Upper lobe of left lung (tissue), 4 donors: ENCODE measurements around the gene CST9L.

Experiments
- EP300 ChIP-seq, 4 donors: sonication (generic); formaldehyde crosslinking; IDR thresholded peaks; one replicate each; pipeline ENCODE4 v1.5.1; 2017; ENCODE audit warnings: antibody characterized with exemption in 4 of 4, control low read depth in 2 of 4
- POLR2A ChIP-seq, 4 donors: fragments of 450-650 bp; IDR thresholded peaks; one replicate each; pipeline ENCODE4 v1.5.1; 2016 to 2017; ENCODE audit warnings: antibody characterized with exemption in 4 of 4, mild to moderate bottlenecking in 2 of 4
- TF ChIP-seq, protein P1 (sequence below), 6 experiments: fragments of 450-650 bp in 4 of 6; fragments of 200-600 bp in 2 of 6; sonication (generic) in 2 of 6; IDR thresholded peaks; one replicate each; pipeline ENCODE4 v1.5.1; 2016 to 2019; ENCODE audit warnings: antibody characterized with exemption in 6 of 6

GRCh38 chr20:23586735-23587525 lies 18.6 kb upstream of the CST9L start:
- TF ChIP-seq EP300 (IDR thresholded peaks at IDR 0.05), result no peak
- TF ChIP-seq, protein P1, sequence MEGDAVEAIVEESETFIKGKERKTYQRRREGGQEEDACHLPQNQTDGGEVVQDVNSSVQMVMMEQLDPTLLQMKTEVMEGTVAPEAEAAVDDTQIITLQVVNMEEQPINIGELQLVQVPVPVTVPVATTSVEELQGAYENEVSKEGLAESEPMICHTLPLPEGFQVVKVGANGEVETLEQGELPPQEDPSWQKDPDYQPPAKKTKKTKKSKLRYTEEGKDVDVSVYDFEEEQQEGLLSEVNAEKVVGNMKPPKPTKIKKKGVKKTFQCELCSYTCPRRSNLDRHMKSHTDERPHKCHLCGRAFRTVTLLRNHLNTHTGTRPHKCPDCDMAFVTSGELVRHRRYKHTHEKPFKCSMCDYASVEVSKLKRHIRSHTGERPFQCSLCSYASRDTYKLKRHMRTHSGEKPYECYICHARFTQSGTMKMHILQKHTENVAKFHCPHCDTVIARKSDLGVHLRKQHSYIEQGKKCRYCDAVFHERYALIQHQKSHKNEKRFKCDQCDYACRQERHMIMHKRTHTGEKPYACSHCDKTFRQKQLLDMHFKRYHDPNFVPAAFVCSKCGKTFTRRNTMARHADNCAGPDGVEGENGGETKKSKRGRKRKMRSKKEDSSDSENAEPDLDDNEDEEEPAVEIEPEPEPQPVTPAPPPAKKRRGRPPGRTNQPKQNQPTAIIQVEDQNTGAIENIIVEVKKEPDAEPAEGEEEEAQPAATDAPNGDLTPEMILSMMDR (IDR thresholded peaks at IDR 0.05), result no peak
- no peak for TF ChIP-seq POLR2A (IDR thresholded peaks at IDR 0.05)
